HepG2 (cell line): ENCODE measurements around the gene PIK3C3. TPM values are rescaled to one million over a fixed set of nuclear protein-coding genes. Genes with fewer than 3 reads are reported as not detected.

Experiments used
- ATAC-seq: fragments of 200-7000 bp; cut with Tn5 transposase; 3 replicates; pipeline ENCODE4 v1.9.1; 2020; ENCODE audit warnings: mild to moderate bottlenecking, moderate library complexity
- BruUV-seq: library from RNA; stranded (reverse); fragments of 400-500 nt; replicated peaks from 2 replicates; lab custom pipeline; 2021; lab: Mats Ljungman, UMichigan
- CTCF ChIA-PET: fragments of 300-600 bp; formaldehyde crosslinking; extraction: SDS; loops from one replicate; lab custom pipeline; 2021; ENCODE audit warnings: low total read pairs, inconsistent platforms, low intra/inter-chr PET ratio; lab: Yijun Ruan, JAX
- POLR2A ChIA-PET: fragments of 350-600 bp; sonication (Branson Sonifier 250); formaldehyde crosslinking; loops from one replicate; lab custom pipeline; 2020; ENCODE audit warnings: antibody characterized with exemption, inconsistent platforms; lab: Yijun Ruan, JAX
- DNase-seq: peaks from one replicate; pipeline ENCODE4 v3.0.0-alpha.2; 2015; ENCODE audit warnings: low spot score
- FAIRE-seq: peaks from 3 replicates; lab custom pipeline; 2011; peaks lifted over from hg19 to GRCh38; lab: Jason Lieb, UNC
- H2AFZ ChIP-seq: one replicate; pipeline ENCODE4 v1.6.1; 2011; ENCODE audit warnings: low read length, inconsistent platforms
- H3K27ac ChIP-seq: fragments of 300-600 bp; 3 replicates; pipeline ENCODE4 v1.8.0; 2011; ENCODE audit warnings: mixed run types, mild to moderate bottlenecking, mixed read lengths, low read length, inconsistent platforms; ENCODE audit not compliant: insufficient read depth; ENCODE audit errors: extremely low read length
- H3K27me3 ChIP-seq, 2 experiments: fragments of 200-600 bp in 1 of 2; 2 replicates in 1 of 2; 3 replicates in 1 of 2; pipeline versions ENCODE4 v1.6.0 to v1.8.0; 2011; ENCODE audit warnings: low read length in 2 of 2, mild to moderate bottlenecking in 2 of 2, moderate library complexity in 2 of 2, inconsistent platforms in 1 of 2; ENCODE audit not compliant: insufficient read depth in 2 of 2, control insufficient read depth in 1 of 2
- H3K36me3 ChIP-seq, 2 experiments: fragments of 200-600 bp in 1 of 2; replicated peaks in 1 of 2; 2 replicates in 1 of 2; 3 replicates in 1 of 2; pipeline versions ENCODE4 v1.5.1 to v1.8.0; 2011; ENCODE audit warnings: low read length in 2 of 2, inconsistent platforms in 1 of 2; ENCODE audit not compliant: insufficient read depth in 2 of 2, control insufficient read depth in 1 of 2
- H3K4me1 ChIP-seq: 2 replicates; pipeline ENCODE4 v1.5.1; 2012; ENCODE audit warnings: low read length, inconsistent platforms; ENCODE audit not compliant: insufficient read depth
- H3K4me2 ChIP-seq: 2 replicates; pipeline ENCODE4 v1.6.0; 2011; ENCODE audit warnings: low read depth, low read length, inconsistent platforms
- H3K4me3 ChIP-seq, 3 experiments: fragments of 200-600 bp in 1 of 3; sonication (generic), shearing (Covaris generic) in 1 of 3; replicated peaks in 1 of 3; 2 replicates each; pipeline ENCODE4 v1.5.1; 2011 to 2016; ENCODE audit warnings: low read length in 3 of 3, inconsistent platforms in 2 of 3, low read depth in 2 of 3, mild to moderate bottlenecking in 2 of 3, control low read depth in 1 of 3, mixed read lengths in 1 of 3; ENCODE audit not compliant: insufficient read depth in 1 of 3
- H3K79me2 ChIP-seq: one replicate; pipeline ENCODE4 v1.6.1; 2011; ENCODE audit warnings: low read length, inconsistent platforms; ENCODE audit not compliant: insufficient read depth
- H3K9ac ChIP-seq: 2 replicates; pipeline ENCODE4 v1.6.0; 2011; ENCODE audit warnings: mild to moderate bottlenecking, low read depth, low read length, inconsistent platforms; ENCODE audit not compliant: insufficient read depth
- H3K9me3 ChIP-seq: 2 replicates; pipeline ENCODE4 v1.5.1; 2012; ENCODE audit warnings: mild to moderate bottlenecking, low read length
- H4K20me1 ChIP-seq: 2 replicates; pipeline ENCODE4 v1.6.0; 2011; ENCODE audit warnings: inconsistent platforms, mild to moderate bottlenecking, low read length, moderate library complexity; ENCODE audit not compliant: insufficient read depth
- ATM ChIP-seq: fragments of 450-650 bp; IDR thresholded peaks from 2 replicates; pipeline ENCODE4 v1.7.1; 2017; ENCODE audit warnings: mild to moderate bottlenecking, borderline replicate concordance
- ATRX ChIP-seq: sonication (generic); formaldehyde crosslinking; IDR thresholded peaks from 2 replicates; pipeline ENCODE4 v1.4.0; 2020; ENCODE audit warnings: missing genetic modification reagents, borderline replicate concordance
- DR1 ChIP-seq: sonication (generic); formaldehyde crosslinking; IDR thresholded peaks from 2 replicates; pipeline ENCODE4 v1.8.0; 2021; ENCODE audit warnings: mild to moderate bottlenecking, missing genetic modification reagents, inconsistent platforms
- ELF4 ChIP-seq: sonication (generic); formaldehyde crosslinking; IDR thresholded peaks from 2 replicates; pipeline ENCODE4 v1.5.0; 2020; ENCODE audit warnings: missing genetic modification reagents, mild to moderate bottlenecking, moderate library complexity, borderline replicate concordance
- GATAD2A ChIP-seq: IDR thresholded peaks from 2 replicates; pipeline ENCODE4 v1.6.1; 2016
- MYNN ChIP-seq: sonication (generic); formaldehyde crosslinking; IDR thresholded peaks from 2 replicates; pipeline ENCODE4 v1.4.0; 2020; ENCODE audit warnings: mild to moderate bottlenecking, low read depth, missing genetic modification reagents
- SMAD3 ChIP-seq: sonication (generic); formaldehyde crosslinking; IDR thresholded peaks from 2 replicates; pipeline ENCODE4 v1.4.0; 2020; ENCODE audit warnings: missing genetic modification reagents
- SRSF9 ChIP-seq: fragments of 200-400 bp; formaldehyde crosslinking; IDR thresholded peaks from 2 replicates; pipeline ENCODE4 v1.6.1; 2018; ENCODE audit warnings: borderline replicate concordance, mild to moderate bottlenecking, low read depth, low read length; ENCODE audit not compliant: insufficient read depth, poor library complexity, severe bottlenecking
- ZBTB7B ChIP-seq: sonication (generic); formaldehyde crosslinking; IDR thresholded peaks from 2 replicates; pipeline ENCODE4 v1.4.0; 2020; ENCODE audit warnings: missing genetic modification reagents
- ZFP41 ChIP-seq: sonication (generic); formaldehyde crosslinking; IDR thresholded peaks from 2 replicates; pipeline ENCODE4 v1.4.0; 2020; ENCODE audit warnings: mild to moderate bottlenecking, missing genetic modification reagents, borderline replicate concordance
- ZFX ChIP-seq: sonication (generic); formaldehyde crosslinking; IDR thresholded peaks from 2 replicates; pipeline ENCODE4 v1.4.0; 2020; ENCODE audit warnings: mild to moderate bottlenecking, low read depth, missing genetic modification reagents, moderate library complexity
- ZNF446 ChIP-seq: sonication (generic); formaldehyde crosslinking; IDR thresholded peaks from 2 replicates; pipeline ENCODE4 v1.5.0; 2020; ENCODE audit warnings: mild to moderate bottlenecking, missing genetic modification reagents
- ZNF781 ChIP-seq: sonication (generic); formaldehyde crosslinking; IDR thresholded peaks from 2 replicates; pipeline ENCODE4 v1.5.1; 2020; ENCODE audit warnings: borderline replicate concordance, mild to moderate bottlenecking, missing genetic modification reagents; ENCODE audit errors: not compliant biosample characterization
- ZSCAN12 ChIP-seq: sonication (generic); formaldehyde crosslinking; IDR thresholded peaks from 2 replicates; pipeline ENCODE4 v1.9.0; 2021; ENCODE audit warnings: mild to moderate bottlenecking, missing genetic modification reagents
- WGBS: methylation state at CpG from one replicate; pipeline ENCODE4 v1.1.6; 2017; ENCODE audit warnings: low lambda C conversion rate; 5-methylcytosine and 5-hydroxymethylcytosine counted together
- in situ Hi-C: cut with HindIII; loops from 2 replicates; pipeline ENCODE4 v1.10.0; 2017; ENCODE audit warnings: low pct_unique_long_range_greater_than_20kb; ENCODE audit not compliant: extremely low pct_ligation_motif_present
- intact Hi-C: fragments of 100-400 bp; cut with micrococcal nuclease; formaldehyde crosslinking; loops from one replicate; pipeline ENCODE4 v1.10.0; 2022; ENCODE audit not compliant: unreplicated experiment
- polyA plus RNA-seq, 8 experiments: library from polyadenylated mRNA; depleted of rRNA in 3 of 8; stranded (reverse) in 7 of 8; unstranded in 1 of 8; fragments of >200 nt; fragmentation: Illumina TruSeq in 4 of 8; extraction: Trizol in 4 of 8; gene quantifications; 2 replicates each; pipeline versions ENCODE4 v1.2.1 to v1.2.3, GENCODE V29; 2011 to 2016; ENCODE audit warnings: low read depth in 4 of 8, missing spikeins in 1 of 8, mixed read lengths in 1 of 8; ENCODE audit not compliant: insufficient read depth in 1 of 8
- total RNA-seq, 5 experiments: library from RNA; depleted of rRNA; stranded (reverse); fragments of >200 nt; fragmentation: Illumina TruSeq; extraction: Trizol; gene quantifications; 2 replicates each; pipeline ENCODE4 v1.2.3, GENCODE V29; 2016; ENCODE audit warnings: low read depth in 1 of 5
- TF ChIP-seq, protein P1 (sequence below): IDR thresholded peaks from 2 replicates; pipeline ENCODE4 v1.6.1; 2018; ENCODE audit warnings: missing genetic modification reagents
- TF ChIP-seq, protein P2 (sequence below): sonication (generic); formaldehyde crosslinking; IDR thresholded peaks from 2 replicates; pipeline ENCODE4 v1.8.1; 2023; ENCODE audit warnings: missing genetic modification reagents, mild to moderate bottlenecking, borderline replicate concordance
- TF ChIP-seq, protein P3 (sequence below): sonication (generic); formaldehyde crosslinking; IDR thresholded peaks from 2 replicates; pipeline ENCODE4 v1.4.0; 2020; ENCODE audit warnings: missing genetic modification reagents, mild to moderate bottlenecking, borderline replicate concordance

The PIK3C3 gene
- total and polyA plus RNA-seq, 2 of the 13 experiments (the other 11 are each of a cell fraction or from before 2014, with no cell fraction given): 42.8 to 46.4 TPM

DNA sequence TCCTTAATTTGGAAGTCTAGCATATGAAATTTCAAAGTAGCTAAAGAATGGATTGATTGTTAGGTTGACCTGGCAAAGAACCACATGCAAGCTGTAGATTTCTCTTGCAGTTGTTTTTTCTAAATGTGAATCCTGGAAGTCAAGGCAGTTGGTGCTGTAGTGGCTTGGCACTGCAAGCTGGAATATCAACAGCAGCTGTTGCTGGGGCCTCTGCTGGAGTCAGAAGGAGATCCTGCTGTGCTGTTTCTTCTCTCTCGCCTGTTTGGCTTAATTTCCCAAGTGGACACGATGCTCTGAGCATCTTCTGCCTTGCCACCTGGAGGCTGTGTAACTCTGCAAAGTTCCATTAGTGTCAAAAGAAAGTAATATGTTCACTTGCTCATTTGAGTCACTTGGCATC, 12.6 kb downstream of the PIK3C3 start:
- no TSS peak for BruUV-seq
- Histone ChIP-seq H3K27ac (no peak overlapping the region), H3K9ac (no peak overlapping the region), H3K79me2 (peaks cover 8% of the 10 kb centered on the region)
- WGBS: 87% methylated on average over 2 of the region's 2 CpGs
- POLR2A ChIA-PET: no interaction called here
- no peak for DNase-seq
- ATAC-seq: no peak
- TF ChIP-seq ZBTB7B (CRISPR knock-in tag) (no peak), ZNF446 (CRISPR knock-in tag) (no peak), ATRX (no peak), ZFP41 (CRISPR knock-in tag) (no peak), ZSCAN12 (CRISPR knock-in tag) (no peak), ELF4 (CRISPR knock-in tag) (no peak), SMAD3 (no peak), ATM (no peak), ZFX (CRISPR knock-in tag) (no peak), ZNF781 (CRISPR knock-in tag) (no peak), GATAD2A (CRISPR knock-in tag) (no peak), MYNN (CRISPR knock-in tag) (no peak), SRSF9 (no peak), DR1 (CRISPR knock-in tag) (no peak)
- TF ChIP-seq, protein P1, sequence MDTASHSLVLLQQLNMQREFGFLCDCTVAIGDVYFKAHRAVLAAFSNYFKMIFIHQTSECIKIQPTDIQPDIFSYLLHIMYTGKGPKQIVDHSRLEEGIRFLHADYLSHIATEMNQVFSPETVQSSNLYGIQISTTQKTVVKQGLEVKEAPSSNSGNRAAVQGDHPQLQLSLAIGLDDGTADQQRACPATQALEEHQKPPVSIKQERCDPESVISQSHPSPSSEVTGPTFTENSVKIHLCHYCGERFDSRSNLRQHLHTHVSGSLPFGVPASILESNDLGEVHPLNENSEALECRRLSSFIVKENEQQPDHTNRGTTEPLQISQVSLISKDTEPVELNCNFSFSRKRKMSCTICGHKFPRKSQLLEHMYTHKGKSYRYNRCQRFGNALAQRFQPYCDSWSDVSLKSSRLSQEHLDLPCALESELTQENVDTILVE (CRISPR knock-in tag): no peak
- TF ChIP-seq, protein P2, sequence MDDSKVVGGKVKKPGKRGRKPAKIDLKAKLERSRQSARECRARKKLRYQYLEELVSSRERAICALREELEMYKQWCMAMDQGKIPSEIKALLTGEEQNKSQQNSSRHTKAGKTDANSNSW (CRISPR knock-in tag): no peak
- TF ChIP-seq, protein P3, sequence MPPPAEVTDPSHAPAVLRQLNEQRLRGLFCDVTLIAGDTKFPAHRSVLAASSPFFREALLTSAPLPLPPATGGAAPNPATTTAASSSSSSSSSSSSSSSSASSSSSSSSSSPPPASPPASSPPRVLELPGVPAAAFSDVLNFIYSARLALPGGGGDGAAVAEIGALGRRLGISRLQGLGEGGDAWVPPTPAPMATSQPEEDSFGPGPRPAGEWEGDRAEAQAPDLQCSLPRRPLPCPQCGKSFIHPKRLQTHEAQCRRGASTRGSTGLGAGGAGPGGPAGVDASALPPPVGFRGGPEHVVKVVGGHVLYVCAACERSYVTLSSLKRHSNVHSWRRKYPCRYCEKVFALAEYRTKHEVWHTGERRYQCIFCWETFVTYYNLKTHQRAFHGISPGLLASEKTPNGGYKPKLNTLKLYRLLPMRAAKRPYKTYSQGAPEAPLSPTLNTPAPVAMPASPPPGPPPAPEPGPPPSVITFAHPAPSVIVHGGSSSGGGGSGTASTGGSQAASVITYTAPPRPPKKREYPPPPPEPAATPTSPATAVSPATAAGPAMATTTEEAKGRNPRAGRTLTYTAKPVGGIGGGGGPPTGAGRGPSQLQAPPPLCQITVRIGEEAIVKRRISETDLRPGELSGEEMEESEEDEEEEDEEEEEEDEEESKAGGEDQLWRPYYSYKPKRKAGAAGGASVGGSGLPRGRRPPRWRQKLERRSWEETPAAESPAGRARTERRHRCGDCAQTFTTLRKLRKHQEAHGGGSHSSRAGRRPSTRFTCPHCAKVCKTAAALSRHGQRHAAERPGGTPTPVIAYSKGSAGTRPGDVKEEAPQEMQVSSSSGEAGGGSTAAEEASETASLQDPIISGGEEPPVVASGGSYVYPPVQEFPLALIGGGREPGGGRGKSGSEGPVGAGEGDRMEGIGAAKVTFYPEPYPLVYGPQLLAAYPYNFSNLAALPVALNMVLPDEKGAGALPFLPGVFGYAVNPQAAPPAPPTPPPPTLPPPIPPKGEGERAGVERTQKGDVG (CRISPR knock-in tag): no peak
- TF ChIP-seq, all 625 proteins: peak for 0
- H3K4me2 ChIP-seq: no peak overlapping the region
- no peaks in the 10 kb centered on the region for H3K27me3 ChIP-seq
- FAIRE-seq: no peak
- in situ Hi-C loops: no loop called here
- CTCF ChIA-PET: no interaction called here
- H3K9me3 ChIP-seq: no peaks in the 10 kb centered on the region
- H2AFZ ChIP-seq: no peak overlapping the region
- H3K36me3 ChIP-seq: peaks cover 5 to 40% of the 10 kb centered on the region in 2 experiments
- 0 out of 2 replicates have a peak, but pooled peaks cover 3% of the 10 kb centered on the region for H4K20me1 ChIP-seq
- H3K4me3 ChIP-seq: no peak overlapping the region
- intact Hi-C loops: no loop called here
- H3K4me1 ChIP-seq: no peaks in the 10 kb centered on the region
